Prostate gland (tissue), 2 donors: ENCODE results near the gene BMP8B.
A peak's percentile ranks its signal among the peaks of the same experiment; 100 is the strongest.

ENCODE experiments used
- POLR2A ChIP-seq: fragments of 450-650 bp; IDR thresholded peaks from one replicate; pipeline ENCODE4 v1.6.1; 2016; ENCODE audit warnings: antibody characterized with exemption, mild to moderate bottlenecking
- POLR2AphosphoS5 ChIP-seq: sonication (generic); formaldehyde crosslinking; IDR thresholded peaks from one replicate; pipeline ENCODE4 v1.6.1; 2017; ENCODE audit warnings: antibody characterized with exemption
- TF ChIP-seq, protein P1 (sequence below), 4 experiments: fragments of 200-600 bp in 2 of 4; fragments of 450-650 bp in 2 of 4; sonication (generic) in 2 of 4; IDR thresholded peaks; 1 replicate in 3 of 4; 2 replicates in 1 of 4; pipeline ENCODE4 v1.5.1; 2016 to 2019; ENCODE audit warnings: antibody characterized with exemption in 4 of 4, mild to moderate bottlenecking in 2 of 4, moderate library complexity in 2 of 4

DNA sequence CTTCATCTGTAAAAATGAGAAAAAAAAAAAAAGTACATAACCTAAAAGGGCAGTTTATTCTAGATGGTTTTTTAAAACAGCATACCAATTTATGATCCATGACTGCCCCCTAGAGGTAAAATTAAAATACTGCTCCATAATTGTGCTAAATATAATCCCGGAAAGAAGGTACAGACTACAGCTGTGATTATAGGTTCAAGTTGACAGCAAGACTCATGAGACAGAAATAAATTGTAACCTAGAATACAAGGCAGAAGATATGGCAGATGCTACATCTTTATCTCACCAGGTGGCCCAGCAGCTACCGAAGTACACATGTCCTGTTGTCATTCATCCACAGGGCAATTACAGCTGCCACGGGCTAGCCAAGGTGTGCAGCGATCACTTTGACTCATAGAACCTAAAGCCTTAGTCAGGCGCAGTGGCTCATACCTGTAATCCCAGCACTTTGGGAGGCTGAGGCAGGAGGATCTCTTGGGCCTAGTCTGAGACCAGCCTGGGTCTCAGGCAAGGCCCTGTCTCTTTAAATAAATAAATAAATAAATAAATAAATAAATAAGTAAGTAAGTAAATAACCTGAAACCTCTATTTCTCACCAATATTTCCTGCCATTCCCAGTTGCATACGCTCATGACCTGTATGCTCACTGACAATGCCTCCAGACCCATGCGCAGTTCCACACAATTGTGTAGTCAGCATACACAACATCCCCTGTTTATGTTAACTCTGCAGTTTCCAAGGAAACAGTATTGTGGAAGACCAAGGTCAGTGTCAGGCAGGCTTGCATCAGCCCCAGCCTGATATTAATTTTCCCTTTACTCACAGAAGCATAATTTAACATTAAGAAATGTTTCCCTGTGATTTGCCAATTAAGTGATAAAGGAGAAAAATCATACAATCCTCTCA lies 68.3 kb downstream of the BMP8B start:
- TF ChIP-seq, protein P1, sequence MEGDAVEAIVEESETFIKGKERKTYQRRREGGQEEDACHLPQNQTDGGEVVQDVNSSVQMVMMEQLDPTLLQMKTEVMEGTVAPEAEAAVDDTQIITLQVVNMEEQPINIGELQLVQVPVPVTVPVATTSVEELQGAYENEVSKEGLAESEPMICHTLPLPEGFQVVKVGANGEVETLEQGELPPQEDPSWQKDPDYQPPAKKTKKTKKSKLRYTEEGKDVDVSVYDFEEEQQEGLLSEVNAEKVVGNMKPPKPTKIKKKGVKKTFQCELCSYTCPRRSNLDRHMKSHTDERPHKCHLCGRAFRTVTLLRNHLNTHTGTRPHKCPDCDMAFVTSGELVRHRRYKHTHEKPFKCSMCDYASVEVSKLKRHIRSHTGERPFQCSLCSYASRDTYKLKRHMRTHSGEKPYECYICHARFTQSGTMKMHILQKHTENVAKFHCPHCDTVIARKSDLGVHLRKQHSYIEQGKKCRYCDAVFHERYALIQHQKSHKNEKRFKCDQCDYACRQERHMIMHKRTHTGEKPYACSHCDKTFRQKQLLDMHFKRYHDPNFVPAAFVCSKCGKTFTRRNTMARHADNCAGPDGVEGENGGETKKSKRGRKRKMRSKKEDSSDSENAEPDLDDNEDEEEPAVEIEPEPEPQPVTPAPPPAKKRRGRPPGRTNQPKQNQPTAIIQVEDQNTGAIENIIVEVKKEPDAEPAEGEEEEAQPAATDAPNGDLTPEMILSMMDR (IDR thresholded peaks at IDR 0.05): peak in 3 of 4 experiments; percentile 76 to 85 (median 83)
- TF ChIP-seq POLR2A: no peak
- TF ChIP-seq POLR2AphosphoS5: no peak
